SIG-M5 (cell line): ENCODE results near the gene RNF144B.
"Not testable (repeated sequence)": the region's sequence is repeated elsewhere in the genome, so short reads cannot be mapped to it uniquely, and the experiment has no call there.

Experiments
- DNase-seq: peaks from one replicate; lab custom pipeline; 2025; lab: John Stamatoyannopoulos, UW

Gene RNF144B

DNA sequence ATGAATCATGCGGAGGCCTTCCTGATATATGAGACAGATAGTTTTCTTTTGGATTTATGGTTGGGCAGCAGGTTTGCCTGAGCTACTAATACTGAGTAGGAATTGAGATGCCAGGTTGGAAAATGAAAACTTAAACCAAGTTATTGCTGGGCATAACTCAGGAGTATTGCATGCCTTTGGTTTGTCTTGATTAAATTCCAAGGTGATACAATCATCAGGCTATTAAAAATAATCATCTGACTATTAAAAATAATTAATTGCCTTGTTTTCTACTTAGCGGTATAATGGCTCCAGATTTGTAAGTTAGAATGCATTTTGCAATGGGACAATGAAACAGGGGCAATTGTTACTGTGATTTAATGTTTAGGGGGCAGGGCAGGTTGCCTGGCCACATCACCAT, 15.5 kb upstream of the RNF144B start:
- DNase-seq, result no peak

GRCh38 chr6:18380158-18380836, 6.9 kb upstream of the RNF144B start:
- no peak for DNase-seq

DNA sequence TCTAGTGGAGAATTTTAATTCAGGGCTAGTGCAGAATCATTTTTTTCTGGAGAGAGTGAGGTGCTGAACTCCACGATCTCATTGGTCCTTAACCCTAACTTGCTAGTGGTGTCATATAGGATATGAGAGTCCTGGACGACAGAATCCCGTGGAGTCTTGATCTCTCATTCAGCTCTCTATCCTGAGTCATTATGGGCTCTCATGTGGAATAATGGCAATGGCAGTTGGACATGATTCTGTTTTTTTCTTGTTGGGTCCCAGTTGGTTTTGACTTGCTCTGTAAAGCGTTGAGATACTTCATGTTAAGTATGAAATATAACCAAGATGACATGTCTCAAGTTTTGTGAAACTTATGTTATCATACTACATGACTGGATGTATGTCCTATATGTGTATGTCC, 6.3 kb upstream of the RNF144B start:
- DNase-seq, result no peak

DNA sequence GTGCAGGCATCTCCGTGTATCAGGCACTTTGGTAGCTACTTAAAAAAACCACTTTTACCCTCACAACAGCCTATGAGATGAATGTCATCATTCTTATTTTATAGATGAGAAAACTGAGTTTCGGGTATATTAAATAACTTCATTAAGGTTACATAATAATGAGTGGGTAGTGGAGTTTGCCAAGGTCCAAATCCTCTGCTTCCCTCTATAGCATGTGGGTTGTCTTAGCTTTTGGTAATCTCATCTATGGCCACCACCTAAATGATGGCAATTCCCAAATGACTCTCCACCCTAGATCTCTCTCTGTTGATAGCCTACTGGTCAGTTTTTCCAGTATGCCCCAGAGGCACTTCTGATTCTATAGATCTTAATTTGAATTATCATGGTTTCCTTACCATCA, 3.7 kb upstream of the RNF144B start:
- no peak for DNase-seq

- no peak for DNase-seq
These were observed 2.5 kb upstream of the RNF144B start for GRCh38 chr6:18384621-18385020.

DNA sequence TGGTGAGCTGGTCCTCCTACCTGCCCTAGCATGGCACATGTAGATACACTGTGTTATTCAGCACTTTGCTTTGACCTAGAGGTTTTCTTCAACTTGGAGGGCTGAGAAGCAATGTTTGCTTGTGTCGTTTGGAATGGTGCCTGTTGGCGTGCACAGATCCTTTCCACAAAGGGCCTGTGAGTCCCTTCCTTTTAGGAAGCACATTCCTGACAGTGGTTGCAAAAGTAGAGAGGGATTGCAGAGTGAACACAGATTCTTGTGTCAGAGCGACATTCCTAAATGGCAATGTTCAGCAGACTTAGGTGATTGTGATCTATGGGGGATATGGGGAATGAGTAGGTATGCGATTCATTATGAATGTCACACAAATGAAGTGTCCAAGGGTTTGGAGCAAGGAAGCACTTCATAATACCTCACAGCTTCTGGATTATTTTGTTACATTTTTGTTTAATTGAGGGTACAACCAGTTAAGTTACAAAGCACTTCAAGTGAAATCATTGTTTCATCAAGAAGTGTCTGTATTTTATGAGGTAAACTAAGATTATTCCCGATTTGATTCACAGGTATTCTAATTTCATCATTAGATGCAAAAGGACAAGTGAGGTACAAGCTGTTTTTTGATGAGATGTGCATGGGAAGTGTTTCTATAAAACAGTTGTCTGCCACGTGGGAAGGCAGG, 713 bp upstream of the RNF144B start:
- no peak for DNase-seq

- no peak for DNase-seq
These were observed 1.1 kb downstream of the RNF144B start for GRCh38 chr6:18388271-18388670.

DNA sequence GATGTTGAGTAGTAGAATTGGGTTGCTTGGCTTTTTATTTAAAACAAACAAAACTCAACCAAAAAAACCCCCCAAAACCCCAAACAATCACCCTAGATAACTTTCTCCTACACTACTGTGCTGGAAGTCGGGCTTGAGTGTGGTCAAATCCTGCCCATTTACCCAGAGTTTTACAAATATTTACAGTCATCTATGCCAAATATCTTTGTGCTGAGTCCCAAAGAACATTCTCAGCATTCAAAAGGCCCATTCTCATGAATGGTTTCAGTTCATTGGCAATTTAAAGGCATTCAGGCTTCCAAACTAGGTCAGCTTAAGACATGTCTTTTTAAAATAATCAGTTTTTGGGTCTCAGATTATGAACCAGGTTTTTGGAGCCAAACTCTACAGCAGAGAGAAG, 1.8 kb downstream of the RNF144B start:
- DNase-seq, result no peak

- DNase-seq, result no peak
These were observed 2.3 kb downstream of the RNF144B start for GRCh38 chr6:18389479-18389878.

DNA sequence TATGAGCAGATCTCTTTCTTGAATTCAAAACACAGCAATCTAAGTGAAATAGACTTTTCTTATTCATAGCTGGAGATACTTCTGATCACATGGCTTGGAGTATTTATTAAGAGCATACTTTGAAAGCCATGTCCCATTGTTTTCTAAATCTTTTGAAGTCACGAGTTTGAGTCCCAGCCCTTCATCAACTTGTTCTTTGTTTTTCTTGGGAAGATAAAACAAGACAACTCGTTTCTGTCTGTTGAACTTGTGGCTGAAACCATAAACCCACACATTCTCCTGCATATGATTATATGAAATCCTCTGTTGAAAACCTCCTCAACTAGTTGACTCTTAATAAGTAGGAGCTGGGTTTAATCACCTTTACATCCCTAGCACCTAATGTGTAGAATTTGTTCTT, 3.3 kb downstream of the RNF144B start:
- no peak for DNase-seq

DNA sequence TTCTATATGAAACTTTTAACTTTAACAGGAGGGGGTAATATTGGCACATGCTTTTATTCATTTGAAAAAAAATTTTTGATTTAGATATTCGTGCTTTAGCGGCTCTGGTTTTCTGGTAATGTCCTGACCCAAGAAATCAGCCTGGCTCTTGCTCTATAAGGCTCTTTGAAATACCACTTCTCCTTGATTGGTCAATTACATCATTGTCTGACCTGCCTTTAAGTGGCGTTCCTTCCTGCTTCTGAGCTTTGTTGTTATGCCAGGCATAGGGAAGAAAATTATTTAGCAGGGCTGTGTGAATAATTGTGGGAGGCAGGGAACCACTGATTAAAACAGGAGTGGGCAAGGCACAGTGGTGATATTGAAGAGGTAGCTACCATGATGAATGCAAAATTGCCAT, 3.9 kb downstream of the RNF144B start:
- no peak for DNase-seq

GRCh38 chr6:18392346-18392877, 5.3 kb downstream of the RNF144B start:
- DNase-seq, result no peak

GRCh38 chr6:18393698-18394097, 6.5 kb downstream of the RNF144B start:
- DNase-seq, result no peak

DNA sequence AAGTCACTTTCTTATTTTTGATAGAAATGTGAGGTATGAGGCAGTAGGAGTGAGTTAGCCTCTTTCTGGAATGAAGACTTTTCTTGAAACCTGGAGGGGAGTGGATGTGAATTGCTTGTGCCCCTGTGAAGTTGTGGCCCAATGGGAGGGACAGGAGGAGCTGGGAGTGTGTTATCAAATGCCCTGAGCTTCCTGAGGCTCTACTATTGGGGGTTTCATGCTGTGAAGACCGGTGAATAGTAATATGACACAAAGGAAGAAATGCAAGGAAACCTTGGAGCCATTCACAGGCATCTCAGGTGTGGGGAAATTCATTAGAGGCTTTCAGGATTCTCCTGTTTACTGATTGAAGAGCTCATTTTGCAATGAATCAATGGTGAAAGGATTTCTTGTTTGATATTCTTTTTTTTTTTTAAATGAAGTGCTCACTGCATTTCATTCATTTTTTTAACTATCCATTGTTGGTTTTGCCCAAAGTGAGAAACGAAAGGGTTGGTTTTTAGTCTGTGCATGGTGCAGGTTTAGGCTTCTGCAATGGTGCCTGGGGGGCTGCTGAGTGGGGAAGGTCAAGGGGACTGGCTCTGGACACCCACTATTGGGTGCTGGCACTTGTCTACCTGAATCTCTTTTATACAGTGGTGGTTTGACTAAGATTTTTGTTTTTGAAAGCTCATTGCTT, 8.2 kb downstream of the RNF144B start:
- no peak for DNase-seq

- DNase-seq, result no peak
These were observed 8.7 kb downstream of the RNF144B start for GRCh38 chr6:18395856-18396197.

DNA sequence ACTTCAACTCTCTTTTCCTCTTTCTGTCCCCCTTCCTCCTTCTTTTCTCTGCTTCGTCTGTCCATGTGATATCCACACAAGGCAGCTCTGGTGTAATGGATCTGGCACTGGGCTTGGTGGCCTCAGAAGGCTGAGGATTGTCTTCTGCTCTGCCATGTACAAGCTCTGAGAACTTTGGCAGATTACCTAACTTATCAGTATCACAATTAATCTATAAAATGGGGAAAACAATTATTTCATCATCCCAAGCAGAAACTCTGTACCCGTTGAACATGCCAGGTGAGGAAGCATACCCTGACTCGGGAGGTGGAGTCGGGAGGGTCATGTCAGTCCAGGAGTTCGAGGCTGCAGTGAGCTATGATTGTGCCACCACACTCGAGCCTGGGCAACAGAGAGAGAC, 10.6 kb downstream of the RNF144B start:
- no peak for DNase-seq

DNA sequence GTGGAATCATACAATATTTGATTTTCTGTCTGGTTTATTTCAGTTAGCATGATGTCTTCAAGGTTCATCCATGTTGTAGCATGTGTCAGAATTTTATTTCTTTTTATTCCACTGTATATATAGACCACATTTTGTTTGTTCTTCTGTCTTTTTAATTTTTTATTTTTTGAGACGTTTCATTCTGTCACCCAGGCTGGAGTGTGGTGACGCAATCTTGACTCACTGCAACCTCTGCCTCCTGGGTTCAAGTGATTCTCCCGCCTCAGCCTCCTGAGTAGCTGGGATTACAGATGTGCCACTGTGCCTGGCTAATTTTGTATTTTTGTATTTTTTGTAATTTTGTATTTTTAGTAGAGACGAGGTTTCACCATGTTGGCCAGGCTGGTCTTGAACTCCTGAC, 11.1 kb downstream of the RNF144B start:
- DNase-seq, result not testable (repeated sequence)

DNA sequence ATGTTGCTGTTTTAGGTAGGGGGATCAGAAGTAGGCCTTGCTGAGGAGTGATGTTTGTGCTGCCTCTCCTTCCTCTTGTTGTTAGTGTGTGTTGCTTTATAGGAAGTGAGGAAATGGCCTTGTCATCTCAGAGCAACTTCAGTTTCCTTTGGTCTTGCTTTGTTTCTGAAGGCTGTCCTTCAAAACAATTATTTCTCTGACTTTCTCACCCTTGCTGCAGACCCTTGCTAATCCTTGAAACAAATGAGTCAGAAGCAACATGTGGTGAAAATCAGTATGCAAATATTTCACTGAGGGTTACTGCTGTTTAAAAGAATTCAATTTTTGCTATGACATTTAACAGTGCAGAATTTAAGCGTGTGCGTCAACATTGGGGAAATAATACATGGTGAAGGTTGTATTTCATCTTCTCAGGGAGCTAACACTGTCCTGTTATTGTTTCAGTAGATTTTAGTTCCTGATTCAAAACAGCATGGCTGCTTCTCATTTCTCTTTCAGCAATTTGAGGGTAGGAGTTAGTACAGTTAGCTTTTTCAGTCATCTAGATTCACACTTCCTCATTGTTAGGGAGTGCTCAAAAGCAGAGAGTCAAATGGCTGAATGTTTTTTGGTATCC, 13.8 kb downstream of the RNF144B start:
- DNase-seq, result no peak

DNA sequence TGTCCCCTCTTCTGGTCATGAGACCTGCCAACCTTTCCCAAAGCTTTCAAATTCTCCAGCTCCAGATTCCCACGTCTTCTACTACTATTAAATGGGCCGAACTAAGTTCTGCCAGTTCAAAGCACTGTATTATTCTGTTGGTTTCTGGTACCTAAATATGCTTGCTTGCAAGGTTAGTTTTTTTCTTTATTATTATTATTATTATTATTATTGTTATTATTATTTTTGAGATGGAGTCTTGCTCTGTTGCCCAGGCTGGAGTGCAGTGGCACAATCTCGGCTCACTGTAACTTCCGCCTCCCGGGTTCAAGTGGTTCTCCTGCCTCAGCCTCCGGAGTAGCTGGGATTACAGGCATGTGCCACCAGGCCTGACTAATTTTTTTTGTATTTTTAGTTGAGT, 17.8 kb downstream of the RNF144B start:
- DNase-seq, result not testable (repeated sequence)

GRCh38 chr6:18405477-18406293, 18.5 kb downstream of the RNF144B start:
- DNase-seq, result no peak

GRCh38 chr6:18406955-18407749, 20.0 kb downstream of the RNF144B start:
- no peak for DNase-seq
